Heart left ventricle (tissue), 16 donors: ENCODE measurements around the gene FANCM. TPM values are rescaled to one million over a fixed set of nuclear protein-coding genes. Genes with fewer than 3 reads are reported as not detected.

Experiments used
- ATAC-seq, 4 donors: fragments of 200-7000 bp; cut with Tn5 transposase; one replicate each; pipeline ENCODE4 v1.9.1; 2020 to 2022; ENCODE audit warnings: moderate library complexity in 4 of 4, mild to moderate bottlenecking in 3 of 4, moderate number of reproducible peaks in 1 of 4
- DNase-seq, 5 donors: peaks; one replicate each; pipeline ENCODE4 v3.0.0-alpha.2; 2020
- H3K27ac ChIP-seq, 12 donors: fragments of 200-600 bp; sonication (generic) in 4 of 12; one replicate each; pipeline versions ENCODE4 v1.5.0 to v1.8.0; 2016 to 2022; ENCODE audit warnings: mild to moderate bottlenecking in 2 of 12
- H3K27me3 ChIP-seq, 9 donors: fragments of 200-600 bp; sonication (generic) in 2 of 9; one replicate each; pipeline versions ENCODE4 v1.5.1 to v1.8.0; 2016 to 2022; ENCODE audit warnings: mild to moderate bottlenecking in 3 of 9
- H3K36me3 ChIP-seq, 9 donors: fragments of 200-600 bp; sonication (generic) in 2 of 9; one replicate each; pipeline versions ENCODE4 v1.5.0 to v1.8.0; 2018 to 2022; ENCODE audit warnings: mild to moderate bottlenecking in 2 of 9
- H3K4me1 ChIP-seq, 12 donors: fragments of 200-600 bp; sonication (generic) in 4 of 12; one replicate each; pipeline versions ENCODE4 v1.5.0 to v1.8.0; 2016 to 2022; ENCODE audit warnings: mild to moderate bottlenecking in 3 of 12
- H3K4me3 ChIP-seq, 12 donors: fragments of 200-600 bp; sonication (generic) in 4 of 12; one replicate each; pipeline versions ENCODE4 v1.5.0 to v1.8.0; 2017 to 2022; ENCODE audit warnings: mild to moderate bottlenecking in 9 of 12, moderate library complexity in 4 of 12
- H3K9me3 ChIP-seq, 12 donors: fragments of 200-600 bp; sonication (generic) in 4 of 12; one replicate each; pipeline versions ENCODE4 v1.5.0 to v1.8.0; 2016 to 2022; ENCODE audit warnings: mild to moderate bottlenecking in 1 of 12
- CTCF ChIP-seq, 12 donors: fragments of 200-600 bp; sonication (generic) in 4 of 12; IDR thresholded peaks; one replicate each; pipeline versions ENCODE4 v1.5.0 to v1.8.0; 2018 to 2022; ENCODE audit warnings: antibody characterized with exemption in 12 of 12, mild to moderate bottlenecking in 5 of 12
- POLR2A ChIP-seq, 2 donors: fragments of 450-650 bp; IDR thresholded peaks; one replicate each; pipeline ENCODE4 v1.6.1; 2017; ENCODE audit warnings: antibody characterized with exemption in 2 of 2, mild to moderate bottlenecking in 2 of 2, moderate library complexity in 2 of 2
- WGBS, 4 donors: extraction: QIAGEN DNeasy Blood & Tissue Kit in 2 of 4; methylation state at CpG; one replicate each; pipeline versions ENCODE4 v1.1.5 to v1.1.7; 2013 to 2018; 5-methylcytosine and 5-hydroxymethylcytosine counted together
- intact Hi-C, 10 donors: fragments of 100-400 bp; cut with DNase I; formaldehyde crosslinking; loops; one replicate each; pipeline versions ENCODE4 v1.11.1 to v1.14.2; 2022
- polyA plus RNA-seq, 2 donors: library from polyadenylated mRNA; stranded (reverse); fragments of 200-250 nt; gene quantifications; one replicate each; pipeline ENCODE4 v1.2.3, GENCODE V29; 2013
- total RNA-seq, 9 donors: library from RNA; depleted of rRNA in 2 of 9; stranded (reverse); fragments of >200 nt in 2 of 9; fragmentation: NEBNext Ultra II Directional in 3 of 9; extraction: Animal tissue kit (Norgen Biotek cat#: 25700) in 3 of 9; gene quantifications; one replicate each; pipeline versions ENCODE4 v1.1.0 to v1.2.4, GENCODE V29; 2016 to 2023
- donor health status: ischemic (EF 13 %, LVEDD 7.1; RV severe dilation, severe dysfunction).
- donor health status: healthy with polysubstance abuse.
- donor health status: DM: no; HTN: yes; CAD: no.
- donor health status: DM: no; HTN: no; CAD: no.
- donor health status: ischemic (EF 25% LVEDD 6.9; RV normal size, moderate dysfunction).
- donor health status: ischemic (EF 25% LVEDD 5.7; RV mildly dilated, moderate dysfunction).
- donor health status: healthy.
- donor health status: DM: yes; HTN: yes; CAD: no.
- donor health status: ischemic (EF 35%, LVEDD 5.7; RV mildly dilated, moderate dysfunction).
- donor health status: nonischemic (EF 11% LVEDD 7.7; RV severe dilation, severe dysfunction).
- donor health status: DM: yes; HTN: yes; CAD: no.
- donor health status: PGD.
- donor health status: ischemic (EF 29% LVEDD 5.4; RV normal size, mild dysfunction).
- donor health status: nonischemic (EF 23%, LVEDD 6.1; RV moderate dilation, normal function).

The FANCM gene
- total and polyA plus RNA-seq, 11 donors: 1.4 to 4.5 (median 3.1) TPM

- WGBS, 4 donors: 85 to 90% (median 87%) methylated on average over 3 of the region's 3 CpGs
- H3K4me1 ChIP-seq: peaks cover 0 to 71% (median 6%) of the 10 kb centered on the region in 12 donors
- H3K4me3 ChIP-seq: no peak overlapping the region
- ATAC-seq: no peak
- no peak for DNase-seq
- H3K27ac ChIP-seq: no peak overlapping the region
- no peaks in the 10 kb centered on the region for H3K9me3 ChIP-seq
- peaks cover 0 to 13% (median 0%) of the 10 kb centered on the region in 9 donors for H3K36me3 ChIP-seq
- no peaks in the 10 kb centered on the region for H3K27me3 ChIP-seq
- no peak for TF ChIP-seq POLR2A (IDR thresholded peaks at IDR 0.05)
- no peak for TF ChIP-seq CTCF (IDR thresholded peaks at IDR 0.05)
- intact Hi-C loops: loop anchor here in 1 of 10 donors (10.0 kb wide), 1 partner anchor 101 kb away; no protein-coding TSS in a partner anchor
These were observed 110.4 kb downstream of the FANCM start for GRCh38 chr14:45246151-45246550.

DNA sequence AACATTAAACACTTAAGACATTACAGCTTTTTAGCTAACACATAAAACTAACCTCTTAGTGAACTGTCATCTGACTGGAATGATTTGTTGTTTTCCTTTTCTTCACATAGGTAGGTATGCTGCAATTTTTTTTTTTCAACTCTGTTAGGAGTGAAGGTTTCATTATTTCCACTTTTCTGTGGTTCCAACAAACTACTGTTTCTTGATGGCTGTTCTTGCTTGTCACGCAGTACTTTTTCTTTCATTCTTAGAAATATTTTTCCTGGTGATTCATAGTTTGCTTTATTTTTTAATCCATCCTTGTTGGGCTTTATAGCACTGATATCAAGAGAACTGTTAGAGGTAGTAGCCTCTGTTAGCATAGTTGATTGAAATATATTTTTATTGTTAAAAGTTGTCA is 111.0 kb downstream of the FANCM start:
- H3K27ac ChIP-seq: no peak overlapping the region
- ATAC-seq (no peak), DNase-seq (no peak)
- H3K9me3 ChIP-seq: no peaks in the 10 kb centered on the region
- peaks cover 0 to 8% (median 0%) of the 10 kb centered on the region in 9 donors for H3K36me3 ChIP-seq
- no peak for TF ChIP-seq CTCF (IDR thresholded peaks at IDR 0.05)
- no peak for TF ChIP-seq POLR2A (IDR thresholded peaks at IDR 0.05)
- no peaks in the 10 kb centered on the region for H3K27me3 ChIP-seq
- intact Hi-C loops: loop anchor here in 1 of 10 donors (10.0 kb wide), 1 partner anchor 102 kb away; no protein-coding TSS in a partner anchor
- 90 to 98% (median 92%) methylated on average over 1 of the region's 1 CpG for WGBS, 4 donors
- peaks cover 0 to 76% (median 10%) of the 10 kb centered on the region in 12 donors for H3K4me1 ChIP-seq
- no peak overlapping the region for H3K4me3 ChIP-seq

- WGBS, 4 donors: 92 to 100% (median 95%) methylated on average over 1 of the region's 1 CpG
- no peak for DNase-seq
- H3K27me3 ChIP-seq: no peaks in the 10 kb centered on the region
- intact Hi-C loops: loop anchor here in 1 of 10 donors (10.0 kb wide), 1 partner anchor 103 kb away; no protein-coding TSS in a partner anchor
- H3K36me3 ChIP-seq: peaks cover 0 to 6% (median 0%) of the 10 kb centered on the region in 9 donors
- peaks cover 0 to 77% (median 15%) of the 10 kb centered on the region in 12 donors for H3K4me1 ChIP-seq
- no peak overlapping the region for H3K4me3 ChIP-seq
- no peak for TF ChIP-seq POLR2A (IDR thresholded peaks at IDR 0.05)
- ATAC-seq: no peak
- H3K9me3 ChIP-seq: no peaks in the 10 kb centered on the region
- no peak overlapping the region for H3K27ac ChIP-seq
These were observed 111.7 kb downstream of the FANCM start for GRCh38 chr14:45247427-45247826.

DNA sequence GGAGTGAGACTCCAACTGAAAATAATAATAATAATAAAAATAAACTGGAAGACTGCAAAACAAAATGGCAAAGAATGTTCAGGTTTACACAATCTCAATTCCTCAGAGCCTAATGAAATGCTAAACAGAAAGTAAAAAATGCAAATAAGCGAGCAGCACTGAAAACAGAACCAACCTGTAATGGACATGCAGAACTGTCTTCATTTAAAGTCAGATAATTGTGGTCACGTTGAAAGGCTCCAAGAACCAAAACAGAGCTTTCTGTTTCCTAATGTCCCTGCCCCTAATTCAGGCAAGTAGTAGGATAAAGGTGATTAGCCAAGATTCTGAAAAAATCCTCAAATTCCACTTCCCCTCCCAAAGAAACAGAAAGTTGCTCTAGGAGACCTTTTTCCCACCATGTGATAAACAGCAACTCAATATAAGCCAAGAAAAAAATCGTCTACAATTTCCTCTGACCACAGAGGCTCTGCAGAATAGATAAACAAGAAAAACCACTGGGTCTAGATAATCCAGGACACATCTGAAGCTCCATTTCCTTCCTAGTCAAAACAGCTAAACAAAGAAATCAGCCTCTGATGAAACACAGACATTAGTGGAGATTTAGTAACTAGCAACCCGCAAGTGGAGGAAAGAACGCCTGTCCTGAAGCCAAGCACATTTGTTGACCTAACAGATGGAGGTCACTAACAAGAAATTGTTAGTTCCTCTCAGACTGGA is 114.3 kb downstream of the FANCM start:
- H3K4me1 ChIP-seq: peaks cover 0 to 74% (median 20%) of the 10 kb centered on the region in 12 donors
- peaks cover 0 to 2% (median 0%) of the 10 kb centered on the region in 9 donors for H3K36me3 ChIP-seq
- peak overlapping the region in 4 of 12 donors; percentile 14 to 83 (median 30) for H3K4me3 ChIP-seq

More for the DNA sequence above, 114.3 kb downstream of the FANCM start:
- Histone ChIP-seq H3K27ac (peak overlapping the region in 7 of 12 donors; percentile 1 to 87 (median 44)), H3K27me3 (no peaks in the 10 kb centered on the region), H3K9me3 (no peaks in the 10 kb centered on the region)
- intact Hi-C loops: loop anchor here in 9 of 10 donors (5.0 to 10.0 kb wide), 7 partner anchors 105 to 353 kb away; partner anchors contain the start of genes FKBP3 (in 4 of the 9), FANCM (in 3 of the 9), KLHL28 (in 2 of the 9) and TOGARAM1 (in 2 of the 9)
- no peak for ATAC-seq
- peak in 1 of 5 donors; percentile 21 for DNase-seq
- TF ChIP-seq POLR2A (IDR thresholded peaks at IDR 0.05) (no peak), CTCF (IDR thresholded peaks at IDR 0.05) (no peak)
- WGBS, 4 donors: 29 to 40% (median 38%) methylated on average over 5 of the region's 5 CpGs

Other genes with a start within 250 kb of the FANCM start
- gene KLHL28, start 174.0 kb upstream of the FANCM start, total RNA-seq: 10 to 100 TPM in 6 of 9 donors, 1 to 10 TPM in 3; 6.2 to 13.5 (median 10.5) TPM
- gene KLHL28, start 174.0 kb upstream of the FANCM start, polyA plus RNA-seq: 1 to 10 TPM; 2.1 to 3.3 TPM
- 10 to 100 TPM; 15.2 to 24.0 (median 19.4) TPM for gene TOGARAM1, start 173.7 kb upstream of the FANCM start, total RNA-seq
- 1 to 10 TPM; 2.7 to 7.0 TPM for gene TOGARAM1, start 173.7 kb upstream of the FANCM start, polyA plus RNA-seq
- gene PRPF39, start 51.8 kb upstream of the FANCM start, total RNA-seq: 10 to 100 TPM in 7 of 9 donors, 1 to 10 TPM in 2; 5.9 to 17.0 (median 13.3) TPM
- 10 to 100 TPM in 1 of 2 donors, 1 to 10 TPM in 1; 9.3 to 13.1 TPM for gene PRPF39, start 51.8 kb upstream of the FANCM start, polyA plus RNA-seq
- 100 to 1,000 TPM in 4 of 9 donors, 10 to 100 TPM in 5; 66.8 to 131 (median 99.1) TPM for gene FKBP3, start 1.4 kb upstream of the FANCM start, total RNA-seq
- gene FKBP3, start 1.4 kb upstream of the FANCM start, polyA plus RNA-seq: 100 to 1,000 TPM in 1 of 2 donors, 10 to 100 TPM in 1; 81.8 to 226 TPM
- 10 to 100 TPM in 2 of 9 donors, 1 to 10 TPM in 7; 4.1 to 22.0 (median 7.1) TPM for gene MIS18BP1, start 117.3 kb downstream of the FANCM start, total RNA-seq
- 1 to 10 TPM; 3.4 to 3.7 TPM for gene MIS18BP1, start 117.3 kb downstream of the FANCM start, polyA plus RNA-seq